Measurements from ENCODE around the gene BABAM2. TPM values are rescaled to one million over a fixed set of nuclear protein-coding genes. Genes with fewer than 3 reads are reported as not detected.

Gene BABAM2
- total and polyA plus RNA-seq, 4 donors: 9.9 to 17.0 (median 13.9) TPM

DNA sequence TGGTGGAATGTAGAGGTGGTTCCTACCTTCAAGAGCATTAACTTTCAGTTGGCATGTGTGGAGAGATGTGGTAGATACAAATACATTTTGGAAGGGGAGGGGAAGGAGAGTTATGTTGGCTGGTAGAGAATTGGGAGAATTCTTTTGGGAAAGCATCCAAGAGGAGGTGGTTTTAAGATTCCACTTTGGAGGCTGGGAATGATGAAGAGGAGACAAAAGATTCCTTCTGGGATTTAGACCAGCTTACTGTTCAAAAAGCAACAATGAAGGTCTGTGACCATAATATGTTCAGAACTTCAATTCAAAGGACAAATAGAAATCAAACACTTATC is 381.4 kb downstream of the BABAM2 start:
- H3K9me3 ChIP-seq (ENCODE audit: control insufficient read depth in 4 of 4, low read length in 3 of 4): no peaks in the 10 kb centered on the region
- TF ChIP-seq GABPA (IDR thresholded peaks at IDR 0.05 in 1 of 2, conservative IDR thresholded peaks at IDR 0.05 in 1 of 2) (no peak), TAF1 (conservative IDR thresholded peaks at IDR 0.05) (no peak), SP1 (IDR thresholded peaks at IDR 0.05) (no peak), RAD21 (IDR thresholded peaks at IDR 0.05) (no peak), NR2F2 (IDR thresholded peaks at IDR 0.05) (no peak), RXRA (IDR thresholded peaks at IDR 0.05) (no peak), FOXA1 (IDR thresholded peaks at IDR 0.05) (no peak)
- TF ChIP-seq, protein P1, sequence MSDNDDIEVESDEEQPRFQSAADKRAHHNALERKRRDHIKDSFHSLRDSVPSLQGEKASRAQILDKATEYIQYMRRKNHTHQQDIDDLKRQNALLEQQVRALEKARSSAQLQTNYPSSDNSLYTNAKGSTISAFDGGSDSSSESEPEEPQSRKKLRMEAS (IDR thresholded peaks at IDR 0.05): no peak
- no peak overlapping the region for H3K9ac ChIP-seq (ENCODE audit: low read depth in 1 of 2, low read length in 2 of 2)
- no peaks in the 10 kb centered on the region for H3K36me3 ChIP-seq (ENCODE audit: control insufficient read depth in 4 of 4, insufficient read depth in 3 of 4, low read depth in 1 of 4, low read length in 3 of 4)
- no peak overlapping the region for H3K27ac ChIP-seq (ENCODE audit: low read depth in 1 of 2, low read length in 2 of 2)
- H3K27me3 ChIP-seq (ENCODE audit: control insufficient read depth in 4 of 4, insufficient read depth in 4 of 4, low read length in 3 of 4): no peaks in the 10 kb centered on the region
- H3K4me1 ChIP-seq (ENCODE audit: control insufficient read depth in 4 of 4, insufficient read depth in 4 of 4, low read length in 3 of 4): peaks cover 0 to 3% (median 0%) of the 10 kb centered on the region in 4 donors
- no peak for DNase-seq (ENCODE audit: low spot score)
- no peak overlapping the region for H3K4me3 ChIP-seq (ENCODE audit: low read depth in 1 of 3, low read length in 3 of 3)

DNA sequence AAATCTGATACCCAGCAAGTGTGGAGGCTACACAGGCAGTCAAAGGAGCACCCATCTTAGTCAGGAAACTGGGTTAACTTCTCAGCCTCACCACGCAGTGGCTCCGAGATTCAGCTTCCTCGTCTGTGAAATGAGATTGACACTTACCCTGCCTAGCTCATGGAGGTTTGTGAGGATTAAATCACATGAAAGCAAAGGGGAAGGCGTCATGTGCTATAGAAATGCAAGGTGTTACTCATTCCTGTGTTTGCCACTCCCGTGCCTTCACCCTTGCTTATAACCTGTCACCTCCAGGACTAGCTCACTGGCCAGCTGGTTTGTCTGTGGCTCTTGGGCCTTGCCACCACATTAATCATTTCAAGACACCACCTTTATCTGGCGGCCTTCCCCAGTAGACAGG is 383.2 kb downstream of the BABAM2 start:
- Histone ChIP-seq H3K36me3 (ENCODE audit: control insufficient read depth in 4 of 4, insufficient read depth in 3 of 4, low read depth in 1 of 4, low read length in 3 of 4) (no peaks in the 10 kb centered on the region), H3K9ac (ENCODE audit: low read depth in 1 of 2, low read length in 2 of 2) (no peak overlapping the region), H3K27me3 (ENCODE audit: control insufficient read depth in 4 of 4, insufficient read depth in 4 of 4, low read length in 3 of 4) (no peaks in the 10 kb centered on the region), H3K4me3 (ENCODE audit: low read depth in 1 of 3, low read length in 3 of 3) (no peak overlapping the region), H3K27ac (ENCODE audit: low read depth in 1 of 2, low read length in 2 of 2) (no peak overlapping the region), H3K9me3 (ENCODE audit: control insufficient read depth in 4 of 4, low read length in 3 of 4) (no peaks in the 10 kb centered on the region), H3K4me1 (ENCODE audit: control insufficient read depth in 4 of 4, insufficient read depth in 4 of 4, low read length in 3 of 4) (peaks cover 0 to 3% (median 0%) of the 10 kb centered on the region in 4 donors)
- DNase-seq (ENCODE audit: low spot score): no peak
- WGBS: 87% methylated on average over 6 of the region's 6 CpGs
- no peak for TF ChIP-seq JUND (IDR thresholded peaks at IDR 0.05)
- TF ChIP-seq, protein P2, sequence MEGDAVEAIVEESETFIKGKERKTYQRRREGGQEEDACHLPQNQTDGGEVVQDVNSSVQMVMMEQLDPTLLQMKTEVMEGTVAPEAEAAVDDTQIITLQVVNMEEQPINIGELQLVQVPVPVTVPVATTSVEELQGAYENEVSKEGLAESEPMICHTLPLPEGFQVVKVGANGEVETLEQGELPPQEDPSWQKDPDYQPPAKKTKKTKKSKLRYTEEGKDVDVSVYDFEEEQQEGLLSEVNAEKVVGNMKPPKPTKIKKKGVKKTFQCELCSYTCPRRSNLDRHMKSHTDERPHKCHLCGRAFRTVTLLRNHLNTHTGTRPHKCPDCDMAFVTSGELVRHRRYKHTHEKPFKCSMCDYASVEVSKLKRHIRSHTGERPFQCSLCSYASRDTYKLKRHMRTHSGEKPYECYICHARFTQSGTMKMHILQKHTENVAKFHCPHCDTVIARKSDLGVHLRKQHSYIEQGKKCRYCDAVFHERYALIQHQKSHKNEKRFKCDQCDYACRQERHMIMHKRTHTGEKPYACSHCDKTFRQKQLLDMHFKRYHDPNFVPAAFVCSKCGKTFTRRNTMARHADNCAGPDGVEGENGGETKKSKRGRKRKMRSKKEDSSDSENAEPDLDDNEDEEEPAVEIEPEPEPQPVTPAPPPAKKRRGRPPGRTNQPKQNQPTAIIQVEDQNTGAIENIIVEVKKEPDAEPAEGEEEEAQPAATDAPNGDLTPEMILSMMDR (IDR thresholded peaks at IDR 0.05; ENCODE audit: low read depth, low read length, missing input control): no peak
- TF ChIP-seq, protein P3, sequence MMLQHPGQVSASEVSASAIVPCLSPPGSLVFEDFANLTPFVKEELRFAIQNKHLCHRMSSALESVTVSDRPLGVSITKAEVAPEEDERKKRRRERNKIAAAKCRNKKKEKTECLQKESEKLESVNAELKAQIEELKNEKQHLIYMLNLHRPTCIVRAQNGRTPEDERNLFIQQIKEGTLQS (IDR thresholded peaks at IDR 0.05): no peak
- no peak for TF ChIP-seq FOXA1 (IDR thresholded peaks at IDR 0.05)
- no peak for TF ChIP-seq GABPA (IDR thresholded peaks at IDR 0.05 in 1 of 2, conservative IDR thresholded peaks at IDR 0.05 in 1 of 2)
- TF ChIP-seq RXRA (IDR thresholded peaks at IDR 0.05): no peak
- no peak for TF ChIP-seq TAF1 (conservative IDR thresholded peaks at IDR 0.05)
- TF ChIP-seq, protein P1 (IDR thresholded peaks at IDR 0.05): no peak
- TF ChIP-seq HNF4A (conservative IDR thresholded peaks at IDR 0.05): no peak
- no peak for TF ChIP-seq RAD21 (IDR thresholded peaks at IDR 0.05)
- TF ChIP-seq NR2F2 (IDR thresholded peaks at IDR 0.05): no peak
- TF ChIP-seq EGR1 (IDR thresholded peaks at IDR 0.05; ENCODE audit: low read depth in 2 of 2): no peak
- TF ChIP-seq, protein P4, sequence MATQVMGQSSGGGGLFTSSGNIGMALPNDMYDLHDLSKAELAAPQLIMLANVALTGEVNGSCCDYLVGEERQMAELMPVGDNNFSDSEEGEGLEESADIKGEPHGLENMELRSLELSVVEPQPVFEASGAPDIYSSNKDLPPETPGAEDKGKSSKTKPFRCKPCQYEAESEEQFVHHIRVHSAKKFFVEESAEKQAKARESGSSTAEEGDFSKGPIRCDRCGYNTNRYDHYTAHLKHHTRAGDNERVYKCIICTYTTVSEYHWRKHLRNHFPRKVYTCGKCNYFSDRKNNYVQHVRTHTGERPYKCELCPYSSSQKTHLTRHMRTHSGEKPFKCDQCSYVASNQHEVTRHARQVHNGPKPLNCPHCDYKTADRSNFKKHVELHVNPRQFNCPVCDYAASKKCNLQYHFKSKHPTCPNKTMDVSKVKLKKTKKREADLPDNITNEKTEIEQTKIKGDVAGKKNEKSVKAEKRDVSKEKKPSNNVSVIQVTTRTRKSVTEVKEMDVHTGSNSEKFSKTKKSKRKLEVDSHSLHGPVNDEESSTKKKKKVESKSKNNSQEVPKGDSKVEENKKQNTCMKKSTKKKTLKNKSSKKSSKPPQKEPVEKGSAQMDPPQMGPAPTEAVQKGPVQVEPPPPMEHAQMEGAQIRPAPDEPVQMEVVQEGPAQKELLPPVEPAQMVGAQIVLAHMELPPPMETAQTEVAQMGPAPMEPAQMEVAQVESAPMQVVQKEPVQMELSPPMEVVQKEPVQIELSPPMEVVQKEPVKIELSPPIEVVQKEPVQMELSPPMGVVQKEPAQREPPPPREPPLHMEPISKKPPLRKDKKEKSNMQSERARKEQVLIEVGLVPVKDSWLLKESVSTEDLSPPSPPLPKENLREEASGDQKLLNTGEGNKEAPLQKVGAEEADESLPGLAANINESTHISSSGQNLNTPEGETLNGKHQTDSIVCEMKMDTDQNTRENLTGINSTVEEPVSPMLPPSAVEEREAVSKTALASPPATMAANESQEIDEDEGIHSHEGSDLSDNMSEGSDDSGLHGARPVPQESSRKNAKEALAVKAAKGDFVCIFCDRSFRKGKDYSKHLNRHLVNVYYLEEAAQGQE (IDR thresholded peaks at IDR 0.05): no peak
- TF ChIP-seq, protein P5, sequence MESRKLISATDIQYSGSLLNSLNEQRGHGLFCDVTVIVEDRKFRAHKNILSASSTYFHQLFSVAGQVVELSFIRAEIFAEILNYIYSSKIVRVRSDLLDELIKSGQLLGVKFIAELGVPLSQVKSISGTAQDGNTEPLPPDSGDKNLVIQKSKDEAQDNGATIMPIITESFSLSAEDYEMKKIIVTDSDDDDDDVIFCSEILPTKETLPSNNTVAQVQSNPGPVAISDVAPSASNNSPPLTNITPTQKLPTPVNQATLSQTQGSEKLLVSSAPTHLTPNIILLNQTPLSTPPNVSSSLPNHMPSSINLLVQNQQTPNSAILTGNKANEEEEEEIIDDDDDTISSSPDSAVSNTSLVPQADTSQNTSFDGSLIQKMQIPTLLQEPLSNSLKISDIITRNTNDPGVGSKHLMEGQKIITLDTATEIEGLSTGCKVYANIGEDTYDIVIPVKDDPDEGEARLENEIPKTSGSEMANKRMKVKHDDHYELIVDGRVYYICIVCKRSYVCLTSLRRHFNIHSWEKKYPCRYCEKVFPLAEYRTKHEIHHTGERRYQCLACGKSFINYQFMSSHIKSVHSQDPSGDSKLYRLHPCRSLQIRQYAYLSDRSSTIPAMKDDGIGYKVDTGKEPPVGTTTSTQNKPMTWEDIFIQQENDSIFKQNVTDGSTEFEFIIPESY (IDR thresholded peaks at IDR 0.05): no peak
- no peak for TF ChIP-seq FOXA2 (IDR thresholded peaks at IDR 0.05)
- TF ChIP-seq SP1 (IDR thresholded peaks at IDR 0.05): no peak
- TF ChIP-seq YY1 (IDR thresholded peaks at IDR 0.05): no peak
- TF ChIP-seq HNF4G (IDR thresholded peaks at IDR 0.05): no peak

Data from liver (tissue), 9 donors.